IMR-90 (cell line): ENCODE results near the gene CALD1. TPM values are rescaled to one million over a fixed set of nuclear protein-coding genes. Genes with fewer than 3 reads are reported as not detected.

Experiments used
- ATAC-seq: fragments of 200-7000 bp; cut with Tn5 transposase; 2 replicates; pipeline ENCODE4 v1.9.1; 2020; ENCODE audit warnings: low read depth, mild to moderate bottlenecking, moderate library complexity
- BruUV-seq: library from RNA; stranded (reverse); fragments of 400-500 nt; replicated peaks from 2 replicates; lab custom pipeline; 2021; lab: Mats Ljungman, UMichigan
- CTCF ChIA-PET: fragments of 300-600 bp; formaldehyde crosslinking; extraction: SDS; loops from one replicate; lab custom pipeline; 2021; ENCODE audit warnings: antibody characterized with exemption; lab: Yijun Ruan, JAX
- POLR2A ChIA-PET: fragments of 300-600 bp; sonication (Branson Sonifier 250); formaldehyde crosslinking; loops from one replicate; lab custom pipeline; 2022; ENCODE audit warnings: antibody characterized with exemption; ENCODE audit not compliant: unreplicated experiment; lab: Charles Lee
- DNase-seq: peaks from one replicate; pipeline ENCODE4 v3.0.0; 2013
- H2AFZ ChIP-seq: replicated peaks from 2 replicates; pipeline ENCODE3; 2013; ENCODE audit warnings: low read length, mild to moderate bottlenecking; ENCODE audit not compliant: poor library complexity
- H2AK5ac ChIP-seq: 2 replicates; pipeline ENCODE4 v1.6.1; 2013; ENCODE audit warnings: low read depth, low read length, inconsistent platforms
- H2AK9ac ChIP-seq: replicated peaks from 2 replicates; pipeline ENCODE3; 2013; ENCODE audit warnings: mild to moderate bottlenecking, low read depth, low read length, moderate library complexity; ENCODE audit not compliant: poor library complexity
- H2BK120ac ChIP-seq: 2 replicates; pipeline ENCODE4 v1.6.1; 2013; ENCODE audit warnings: low read depth, low read length, inconsistent platforms
- H2BK15ac ChIP-seq: 3 replicates; pipeline ENCODE4 v1.6.1; 2013; ENCODE audit warnings: low read depth, low read length, inconsistent platforms
- H2BK20ac ChIP-seq: 2 replicates; pipeline ENCODE4 v1.6.1; 2013; ENCODE audit warnings: low read depth, mild to moderate bottlenecking, inconsistent platforms, low read length, moderate library complexity
- H2BK5ac ChIP-seq: 2 replicates; pipeline ENCODE4 v1.6.1; 2013; ENCODE audit warnings: mild to moderate bottlenecking, low read depth, low read length, inconsistent platforms; ENCODE audit not compliant: poor library complexity, severe bottlenecking
- H3K14ac ChIP-seq: replicated peaks from 2 replicates; pipeline ENCODE4 v1.6.1; 2013; ENCODE audit warnings: low read depth, low read length, inconsistent platforms
- H3K18ac ChIP-seq: 2 replicates; pipeline ENCODE4 v1.6.1; 2013; ENCODE audit warnings: low read depth, low read length, control low read depth
- H3K23ac ChIP-seq: 2 replicates; pipeline ENCODE4 v1.6.1; 2013; ENCODE audit warnings: low read depth, low read length, inconsistent platforms
- H3K27ac ChIP-seq: 2 replicates; pipeline ENCODE4 v1.5.1; 2013; ENCODE audit warnings: mild to moderate bottlenecking, control low read depth, low read length; ENCODE audit not compliant: insufficient read depth
- H3K27me3 ChIP-seq: 2 replicates; pipeline ENCODE4 v1.6.1; 2013; ENCODE audit warnings: low read length; ENCODE audit not compliant: control insufficient read depth, insufficient read depth
- H3K36me3 ChIP-seq: 2 replicates; pipeline ENCODE4 v1.6.1; 2013; ENCODE audit warnings: low read length, mixed read lengths; ENCODE audit not compliant: control insufficient read depth, insufficient read depth
- H3K4ac ChIP-seq: 2 replicates; pipeline ENCODE4 v1.6.1; 2013; ENCODE audit warnings: low read depth, low read length, inconsistent platforms
- H3K4me1 ChIP-seq: 2 replicates; pipeline ENCODE4 v1.6.1; 2013; ENCODE audit warnings: low read length, mixed read lengths; ENCODE audit not compliant: control insufficient read depth, insufficient read depth
- H3K4me2 ChIP-seq: 2 replicates; pipeline ENCODE4 v1.6.1; 2013; ENCODE audit warnings: low read depth, mild to moderate bottlenecking, control low read depth, low read length, moderate library complexity
- H3K4me3 ChIP-seq: 2 replicates; pipeline ENCODE4 v1.5.1; 2013; ENCODE audit warnings: low read depth, mild to moderate bottlenecking, control low read depth, low read length, moderate library complexity; ENCODE audit not compliant: insufficient read depth
- H3K56ac ChIP-seq: 2 replicates; pipeline ENCODE4 v1.6.1; 2013; ENCODE audit warnings: low read length, inconsistent platforms; ENCODE audit not compliant: insufficient read depth; ENCODE audit errors: extremely low read depth
- H3K79me1 ChIP-seq, 2 experiments: 2 replicates each; pipeline ENCODE4 v1.6.1; 2013; ENCODE audit warnings: low read length in 2 of 2, inconsistent platforms in 1 of 2, low read depth in 1 of 2
- H3K9ac ChIP-seq: 2 replicates; pipeline ENCODE4 v1.6.1; 2013; ENCODE audit warnings: low read depth, low read length, control low read depth
- H3K9me1 ChIP-seq: 2 replicates; pipeline ENCODE4 v1.6.1; 2013; ENCODE audit warnings: low read length, inconsistent platforms; ENCODE audit not compliant: insufficient read depth
- H3K9me3 ChIP-seq: 2 replicates; pipeline ENCODE4 v1.6.1; 2013; ENCODE audit warnings: low read length; ENCODE audit not compliant: control insufficient read depth, insufficient read depth
- H4K20me1 ChIP-seq: 2 replicates; pipeline ENCODE4 v1.6.1; 2013; ENCODE audit warnings: low read length, inconsistent platforms; ENCODE audit not compliant: insufficient read depth
- H4K5ac ChIP-seq: 2 replicates; pipeline ENCODE4 v1.6.1; 2013; ENCODE audit warnings: mild to moderate bottlenecking, low read depth, low read length, control low read depth
- H4K8ac ChIP-seq, 2 experiments: 2 replicates each; pipeline ENCODE4 v1.6.1; 2013; ENCODE audit warnings: low read depth in 2 of 2, low read length in 2 of 2, control low read depth in 1 of 2, inconsistent platforms in 1 of 2
- H4K91ac ChIP-seq: 2 replicates; pipeline ENCODE4 v1.6.1; 2013; ENCODE audit warnings: low read depth, low read length, inconsistent platforms; ENCODE audit not compliant: insufficient read depth
- CEBPB ChIP-seq: IDR thresholded peaks from 2 replicates; pipeline ENCODE4 v1.6.1; 2012; ENCODE audit warnings: low read depth, low read length, improper control_type of control experiment
- ELK1 ChIP-seq: fragments of 150-350 bp; IDR thresholded peaks from 2 replicates; pipeline ENCODE4 v1.6.1; 2016; ENCODE audit warnings: low read depth, mild to moderate bottlenecking, low read length, moderate library complexity, borderline replicate concordance
- FOS ChIP-seq: fragments of 150-350 bp; IDR thresholded peaks from 2 replicates; pipeline ENCODE4 v1.6.1; 2016; ENCODE audit warnings: low read depth, low read length
- MAFK ChIP-seq: IDR thresholded peaks from 2 replicates; pipeline ENCODE4 v1.6.1; 2012; ENCODE audit warnings: low read depth, low read length, improper control_type of control experiment
- MXI1 ChIP-seq: IDR thresholded peaks from 2 replicates; pipeline ENCODE4 v1.6.1; 2012; ENCODE audit warnings: low read depth, mild to moderate bottlenecking, low read length, moderate library complexity, borderline replicate concordance
- NFE2L2 ChIP-seq: fragments of 150-350 bp; IDR thresholded peaks from 2 replicates; pipeline ENCODE4 v1.6.1; 2016; ENCODE audit warnings: low read depth, mild to moderate bottlenecking, low read length
- POLR2A ChIP-seq: IDR thresholded peaks from 2 replicates; pipeline ENCODE4 v1.6.1; 2012; ENCODE audit warnings: mild to moderate bottlenecking, low read depth, low read length
- RAD21 ChIP-seq: IDR thresholded peaks from 2 replicates; pipeline ENCODE4 v1.6.1; 2012; ENCODE audit warnings: low read length, improper control_type of control experiment
- RCOR1 ChIP-seq: IDR thresholded peaks from 2 replicates; pipeline ENCODE4 v1.6.1; 2012; ENCODE audit warnings: mild to moderate bottlenecking, low read length, improper control_type of control experiment; ENCODE audit not compliant: insufficient replicate concordance
- RFX5 ChIP-seq: IDR thresholded peaks from 2 replicates; pipeline ENCODE4 v1.8.0; 2012; ENCODE audit warnings: low read depth, mild to moderate bottlenecking, low read length, moderate library complexity
- SMC3 ChIP-seq: fragments of 150-350 bp; IDR thresholded peaks from 2 replicates; pipeline ENCODE4 v1.6.1; 2016; ENCODE audit warnings: low read depth, mild to moderate bottlenecking, antibody characterized with exemption, low read length, moderate library complexity
- USF2 ChIP-seq: fragments of 150-350 bp; IDR thresholded peaks from 2 replicates; pipeline ENCODE4 v1.6.1; 2017; ENCODE audit warnings: mild to moderate bottlenecking, antibody characterized with exemption, low read length, low read depth
- whole genome bisulfite sequencing, 2 experiments: methylation state at CpG; one replicate each; pipeline versions ENCODE4 v1.1.5 to v1.1.7; 2013; ENCODE audit warnings: missing lambda C conversion rate in 2 of 2; ENCODE audit not compliant: insufficient read length in 1 of 2; ENCODE audit errors: extremely low coverage in 2 of 2; 5-methylcytosine and 5-hydroxymethylcytosine counted together
- dilution Hi-C: fragments of 300-500 bp; cut with HindIII; formaldehyde crosslinking; loops from one replicate; pipeline ENCODE4 v1.14.3; 2018; ENCODE audit warnings: low sequenced_read_pairs; ENCODE audit not compliant: unreplicated experiment
- in situ Hi-C: fragments of 300-500 bp; cut with MboI; formaldehyde crosslinking; loops from 3 replicates; pipeline ENCODE4 v1.14.3; 2019; ENCODE audit warnings: low sequenced_read_pairs, inconsistent platforms, mixed read lengths
- intact Hi-C: fragments of 100-400 bp; cut with micrococcal nuclease; formaldehyde crosslinking; loops from 2 replicates; pipeline ENCODE4 v1.10.0; 2022
- polyA plus RNA-seq, 3 experiments: library from polyadenylated mRNA; depleted of rRNA; stranded (reverse); fragments of >200 nt; gene quantifications; 2 replicates each; pipeline ENCODE4 v1.2.3, GENCODE V29; 2012; ENCODE audit warnings: low replicate concordance in 1 of 3
- total RNA-seq: library from RNA; depleted of rRNA; stranded (reverse); fragments of >200 nt; gene quantifications from 2 replicates; pipeline ENCODE4 v1.2.3, GENCODE V29; 2012
- TF ChIP-seq, protein P1 (sequence below): conservative IDR thresholded peaks from 2 replicates; pipeline ENCODE4 v1.5.1; 2012; ENCODE audit warnings: mild to moderate bottlenecking, low read depth, low read length, improper control_type of control experiment

Gene CALD1
- total and polyA plus RNA-seq, 2 of the 4 experiments (the other 2 are of a cell fraction), result 375 to 487 TPM

DNA sequence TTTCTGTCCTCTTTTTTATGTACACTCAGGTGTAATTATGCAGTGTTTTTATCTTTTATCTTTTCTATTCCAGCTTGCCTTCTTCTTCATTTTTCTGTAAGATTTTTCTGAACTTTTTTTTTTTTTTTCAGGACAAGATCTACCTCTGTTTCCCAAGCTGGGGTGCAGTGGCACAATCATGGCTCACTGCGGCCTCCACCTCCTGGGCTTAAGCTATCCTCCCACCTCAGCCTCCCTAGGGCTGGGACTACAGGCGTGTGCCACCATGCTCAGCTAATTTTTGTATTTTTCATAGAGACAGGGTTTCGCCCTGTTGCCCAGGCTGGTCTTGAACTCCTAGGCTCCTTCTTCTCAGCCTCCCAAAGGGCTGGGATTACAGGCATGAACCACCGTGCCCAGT, 6.3 kb upstream of the CALD1 start:
- dilution Hi-C loops (no loop called here), in situ Hi-C loops (loop anchor here (5.0 kb wide), 1 partner anchor 76 kb away; no protein-coding TSS in a partner anchor), intact Hi-C loops (no loop called here)
- Histone ChIP-seq H2BK20ac (no peak overlapping the region), H4K91ac (no peak overlapping the region), H3K4ac (no peak overlapping the region), H3K9ac (no peak overlapping the region), H3K4me1 (peaks cover 11% of the 10 kb centered on the region), H2BK120ac (no peak overlapping the region), H3K4me3 (no peak overlapping the region), H4K5ac (no peak overlapping the region), H2AK9ac (no peak overlapping the region), H3K14ac (no peak overlapping the region), H2BK5ac (no peak overlapping the region), H2AK5ac (peak overlapping the region; percentile 50; the same call in 1 of the 2 replicates), H3K18ac (no peak overlapping the region), H3K4me2 (no peak overlapping the region), H3K27ac (no peak overlapping the region), H3K36me3 (no peaks in the 10 kb centered on the region), H3K23ac (no peak overlapping the region), H2AFZ (no peak overlapping the region), H2BK15ac (no peak overlapping the region), H3K56ac (no peak overlapping the region), H3K9me1 (peaks cover 12% of the 10 kb centered on the region), H3K79me1 (peaks cover 0 to 17% of the 10 kb centered on the region in 2 experiments; a peak in 2 of 4 replicates), H3K9me3 (no peaks in the 10 kb centered on the region), H4K8ac (no peak overlapping the region), H4K20me1 (no peaks in the 10 kb centered on the region), H3K27me3 (no peaks in the 10 kb centered on the region)
- no TSS peak for BruUV-seq
- no CpG with 5 or more reads among the region's 4 CpGs for WGBS, 2 experiments
- TF ChIP-seq USF2 (no peak), NFE2L2 (no peak), POLR2A (no peak), RFX5 (no peak), RAD21 (no peak), MAFK (no peak), SMC3 (no peak), FOS (no peak), CEBPB (no peak), RCOR1 (no peak), ELK1 (no peak), MXI1 (no peak)
- TF ChIP-seq, protein P1, sequence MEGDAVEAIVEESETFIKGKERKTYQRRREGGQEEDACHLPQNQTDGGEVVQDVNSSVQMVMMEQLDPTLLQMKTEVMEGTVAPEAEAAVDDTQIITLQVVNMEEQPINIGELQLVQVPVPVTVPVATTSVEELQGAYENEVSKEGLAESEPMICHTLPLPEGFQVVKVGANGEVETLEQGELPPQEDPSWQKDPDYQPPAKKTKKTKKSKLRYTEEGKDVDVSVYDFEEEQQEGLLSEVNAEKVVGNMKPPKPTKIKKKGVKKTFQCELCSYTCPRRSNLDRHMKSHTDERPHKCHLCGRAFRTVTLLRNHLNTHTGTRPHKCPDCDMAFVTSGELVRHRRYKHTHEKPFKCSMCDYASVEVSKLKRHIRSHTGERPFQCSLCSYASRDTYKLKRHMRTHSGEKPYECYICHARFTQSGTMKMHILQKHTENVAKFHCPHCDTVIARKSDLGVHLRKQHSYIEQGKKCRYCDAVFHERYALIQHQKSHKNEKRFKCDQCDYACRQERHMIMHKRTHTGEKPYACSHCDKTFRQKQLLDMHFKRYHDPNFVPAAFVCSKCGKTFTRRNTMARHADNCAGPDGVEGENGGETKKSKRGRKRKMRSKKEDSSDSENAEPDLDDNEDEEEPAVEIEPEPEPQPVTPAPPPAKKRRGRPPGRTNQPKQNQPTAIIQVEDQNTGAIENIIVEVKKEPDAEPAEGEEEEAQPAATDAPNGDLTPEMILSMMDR, result no peak
- ChIA-PET POLR2A (no interaction called here), CTCF (no interaction called here)
- no peak for DNase-seq
- no peak for ATAC-seq
